Endothelial cell of umbilical vein (primary cell): Measurements from ENCODE around the gene ATR. TPM values are rescaled to one million over a fixed set of nuclear protein-coding genes. Genes with fewer than 3 reads are reported as not detected.

Source experiments
- BruUV-seq: library from RNA; stranded (reverse); fragments of 400-500 nt; replicated peaks from 2 replicates; lab custom pipeline; 2021; lab: Mats Ljungman, UMichigan
- CTCF ChIA-PET: fragments of 300-600, 350-600 bp; sonication (Branson Sonifier 250); formaldehyde crosslinking; loops from one replicate; lab custom pipeline; 2021; ENCODE audit warnings: antibody characterized with exemption, inconsistent platforms; lab: Charles Lee
- POLR2A ChIA-PET: fragments of 300-600, 350-600 bp; sonication (Branson Sonifier 250); formaldehyde crosslinking; loops from one replicate; lab custom pipeline; 2021; ENCODE audit warnings: antibody characterized with exemption, inconsistent platforms; lab: Charles Lee
- DNase-seq: peaks from one replicate; pipeline ENCODE4 v3.0.0-alpha.2; 2011; ENCODE audit warnings: low read depth, low spot score
- FAIRE-seq: peaks from 2 replicates; lab custom pipeline; 2011; peaks lifted over from hg19 to GRCh38; lab: Jason Lieb, UNC
- H2AFZ ChIP-seq: 2 replicates; pipeline ENCODE4 v1.6.0; 2012; ENCODE audit warnings: low read depth, low read length, control low read depth, inconsistent platforms
- H3K27ac ChIP-seq: 2 replicates; pipeline ENCODE4 v1.5.1; 2011; ENCODE audit warnings: low read depth, mild to moderate bottlenecking, control low read depth, low read length, moderate library complexity; ENCODE audit not compliant: insufficient read depth
- H3K27me3 ChIP-seq, 2 experiments: 2 replicates each; pipeline versions ENCODE4 v1.6.0 to v1.6.1; 2011; ENCODE audit warnings: low read length in 2 of 2, mixed read lengths in 1 of 2; ENCODE audit not compliant: control insufficient read depth in 2 of 2, insufficient read depth in 2 of 2
- H3K36me3 ChIP-seq, 2 experiments: 2 replicates in 1 of 2; 3 replicates in 1 of 2; pipeline ENCODE4 v1.5.1; 2011; ENCODE audit warnings: low read length in 2 of 2, mild to moderate bottlenecking in 1 of 2, moderate library complexity in 1 of 2; ENCODE audit not compliant: control insufficient read depth in 2 of 2, insufficient read depth in 2 of 2; ENCODE audit errors: extremely low read depth in 1 of 2
- H3K4me1 ChIP-seq: 3 replicates; pipeline ENCODE4 v1.5.1; 2011; ENCODE audit warnings: mild to moderate bottlenecking, low read length; ENCODE audit not compliant: control insufficient read depth, insufficient read depth; ENCODE audit errors: extremely low read depth
- H3K4me2 ChIP-seq: 2 replicates; pipeline ENCODE4 v1.6.1; 2011; ENCODE audit warnings: low read length, control low read depth, mixed read lengths; ENCODE audit not compliant: insufficient read depth
- H3K4me3 ChIP-seq, 3 experiments: fragments of 200-600 bp in 1 of 3; sonication (generic), shearing (Covaris generic) in 1 of 3; replicated peaks in 1 of 3; 2 replicates each; pipeline ENCODE4 v1.5.1; 2011 to 2016; ENCODE audit warnings: control low read depth in 3 of 3, low read length in 3 of 3, mild to moderate bottlenecking in 2 of 3, inconsistent platforms in 1 of 3, low read depth in 1 of 3, moderate library complexity in 1 of 3; ENCODE audit not compliant: insufficient read depth in 1 of 3
- H3K79me2 ChIP-seq: 2 replicates; pipeline ENCODE4 v1.6.0; 2012; ENCODE audit warnings: low read length, inconsistent platforms; ENCODE audit not compliant: control insufficient read depth, insufficient read depth
- H3K9ac ChIP-seq: replicated peaks from 2 replicates; pipeline ENCODE3; 2011; ENCODE audit warnings: low read length, control low read depth; ENCODE audit not compliant: insufficient read depth; ENCODE audit errors: extremely low read depth
- H3K9me1 ChIP-seq: replicated peaks from 3 replicates; pipeline ENCODE4 v1.6.0; 2011; ENCODE audit warnings: mild to moderate bottlenecking, low read length; ENCODE audit not compliant: control insufficient read depth, insufficient read depth; ENCODE audit errors: extremely low read depth
- H3K9me3 ChIP-seq: replicated peaks from 2 replicates; pipeline ENCODE4 v1.5.1; 2012; ENCODE audit warnings: low read length, inconsistent platforms; ENCODE audit not compliant: control insufficient read depth, insufficient read depth
- H4K20me1 ChIP-seq: replicated peaks from 2 replicates; pipeline ENCODE3; 2011; ENCODE audit warnings: mild to moderate bottlenecking, low read length; ENCODE audit not compliant: control insufficient read depth, insufficient read depth; ENCODE audit errors: extremely low read depth
- CTCF ChIP-seq, 2 donors: IDR thresholded peaks; 1 replicate in 1 of 2; 2 replicates in 1 of 2; pipeline ENCODE4 v1.5.1; 2011; ENCODE audit warnings: low read length in 2 of 2, mild to moderate bottlenecking in 2 of 2, moderate library complexity in 2 of 2, control low read depth in 1 of 2, inconsistent platforms in 1 of 2, low read depth in 1 of 2; ENCODE audit not compliant: insufficient read depth in 1 of 2; ENCODE audit errors: extremely low read depth in 1 of 2
- FOS ChIP-seq: IDR thresholded peaks from 2 replicates; pipeline ENCODE4 v1.6.1; 2011; ENCODE audit warnings: mild to moderate bottlenecking, low read length, moderate library complexity, borderline replicate concordance; ENCODE audit not compliant: insufficient read depth
- JUN ChIP-seq: IDR thresholded peaks from 2 replicates; pipeline ENCODE4 v1.6.1; 2011; ENCODE audit warnings: borderline replicate concordance, low read depth; ENCODE audit not compliant: insufficient read length, insufficient read depth
- MAX ChIP-seq: IDR thresholded peaks from 2 replicates; pipeline ENCODE4 v1.6.1; 2011; ENCODE audit not compliant: insufficient read depth, insufficient read length
- MYC ChIP-seq: IDR thresholded peaks from one replicate; pipeline ENCODE4 v1.6.1; 2011; ENCODE audit warnings: mild to moderate bottlenecking, low read depth, low read length
- POLR2AphosphoS5 ChIP-seq: IDR thresholded peaks from 2 replicates; pipeline ENCODE4 v1.6.1; 2012; ENCODE audit warnings: low read depth, mild to moderate bottlenecking, control low read depth, low read length, moderate library complexity; ENCODE audit not compliant: insufficient read depth
- dilution Hi-C: fragments of 300-500 bp; cut with MboI; formaldehyde crosslinking; loops from one replicate; pipeline ENCODE4 v1.15.0; 2019; ENCODE audit warnings: low sequenced_read_pairs; ENCODE audit not compliant: extremely low pct_ligation_motif_present
- intact Hi-C: fragments of 100-400 bp; cut with micrococcal nuclease; formaldehyde crosslinking; loops from one replicate; pipeline ENCODE4 v1.10.0; 2022
- polyA plus RNA-seq, 4 experiments: library from polyadenylated mRNA; depleted of rRNA in 3 of 4; stranded (reverse) in 3 of 4; unstranded in 1 of 4; fragments of >200 nt; gene quantifications; 2 replicates each; pipeline versions ENCODE4 v1.2.1 to v1.2.3, GENCODE V29; 2011 to 2012; ENCODE audit warnings: missing spikeins in 1 of 4
- total RNA-seq: library from RNA; stranded (reverse); gene quantifications from 2 replicates; pipeline ENCODE4 v1.2.3, GENCODE V29; 2021

Gene ATR
- total and polyA plus RNA-seq, 2 donors (not counting 3 experiments of a cell fraction or from before 2014, with no cell fraction given), result 6.3 to 23.6 TPM

- Histone ChIP-seq H3K27ac (no peak overlapping the region), H3K9me3 (no peaks in the 10 kb centered on the region), H3K27me3 (peaks cover 14% of the 10 kb centered on the region in 2 experiments), H3K9me1 (no peaks in the 10 kb centered on the region), H3K4me3 (no peak overlapping the region), H3K9ac (no peak overlapping the region), H3K36me3 (no peaks in the 10 kb centered on the region), H3K79me2 (peaks cover 33% of the 10 kb centered on the region), H4K20me1 (no peaks in the 10 kb centered on the region), H2AFZ (no peak overlapping the region), H3K4me1 (peaks cover 15% of the 10 kb centered on the region), H3K4me2 (no peak overlapping the region)
- intact Hi-C loops, result no loop called here
- no peak for FAIRE-seq
- BruUV-seq, result no TSS peak
- no peak for TF ChIP-seq POLR2AphosphoS5
- TF ChIP-seq MYC, result no peak
- TF ChIP-seq JUN, result no peak
- TF ChIP-seq CTCF (IDR thresholded peaks at IDR 0.05; ENCODE audit: extremely low read depth in 1 of 2, insufficient read depth in 1 of 2, low read depth in 1 of 2, low read length in 2 of 2), result no peak
- no peak for TF ChIP-seq MAX
- no peak for TF ChIP-seq FOS
- dilution Hi-C loops, result no loop called here
- ChIA-PET CTCF (no interaction called here), POLR2A (no interaction called here)
- no peak for DNase-seq
These were observed 1.5 kb upstream of the ATR start for GRCh38 chr3:142580061-142580423.
